ENCODE measurements around the gene WASF2. TPM values are rescaled to one million over a fixed set of nuclear protein-coding genes. Genes with fewer than 3 reads are reported as not detected.

Gene WASF2
- total and polyA plus RNA-seq, 2 of the 13 experiments (the other 11 are each of a cell fraction or from before 2014, with no cell fraction given), result 10.4 to 27.7 TPM

GRCh38 chr1:27489973-27490741, at the start of gene WASF2 (continued):
- TF ChIP-seq HBP1 (CRISPR knock-in tag; IDR thresholded peaks at IDR 0.05; ENCODE audit: low read depth) (no peak), ZNF296 (CRISPR knock-in tag; conservative IDR thresholded peaks at IDR 0.05) (no peak), ZNF737 (CRISPR knock-in tag; IDR thresholded peaks at IDR 0.05; ENCODE audit: borderline replicate concordance) (no peak), CSRNP1 (CRISPR knock-in tag; IDR thresholded peaks at IDR 0.05) (peak; percentile 63; the same call in 1 of the 2 replicates), E2F5 (CRISPR knock-in tag; conservative IDR thresholded peaks at IDR 0.05) (peak; percentile 44; the same call in 1 of the 2 replicates), HMGXB3 (CRISPR knock-in tag; IDR thresholded peaks at IDR 0.05; ENCODE audit: borderline replicate concordance) (peak; percentile 29; the same call in 1 of the 2 replicates), FIP1L1 (IDR thresholded peaks at IDR 0.05; ENCODE audit: borderline replicate concordance, insufficient read depth, low read depth, low read length) (no peak), ZNF768 (CRISPR knock-in tag; IDR thresholded peaks at IDR 0.05) (peak; percentile 56; the same call in 1 of the 2 replicates), KLF9 (CRISPR knock-in tag; IDR thresholded peaks at IDR 0.05; ENCODE audit: low read depth) (peak; percentile 70; the same call in 1 of the 2 replicates), BHLHE40 (IDR thresholded peaks at IDR 0.05; ENCODE audit: low read length) (peak; percentile 93), ZMYM2 (CRISPR knock-in tag; IDR thresholded peaks at IDR 0.05) (no peak), KDM1A (CRISPR knock-in tag; IDR thresholded peaks at IDR 0.05) (no peak), NBN (conservative IDR thresholded peaks at IDR 0.05) (no peak), RAD51 (IDR thresholded peaks at IDR 0.05; ENCODE audit: borderline replicate concordance) (no peak), BRCA1 (CRISPR knock-in tag; IDR thresholded peaks at IDR 0.05) (no peak), ARNT (IDR thresholded peaks at IDR 0.05) (no peak), ZNF276 (CRISPR knock-in tag; IDR thresholded peaks at IDR 0.05; ENCODE audit: low read depth) (no peak; the same call in 1 of the 2 replicates), TARDBP (CRISPR knock-in tag; IDR thresholded peaks at IDR 0.05) (peak; percentile 21; the same call in 1 of the 2 replicates), ISL2 (CRISPR knock-in tag; IDR thresholded peaks at IDR 0.05) (peak; percentile 15), ZNF607 (CRISPR knock-in tag; IDR thresholded peaks at IDR 0.05; ENCODE audit: borderline replicate concordance) (no peak)
